NOMO-1 (cell line): ENCODE results near the gene PAM16.

Experiments used
- DNase-seq, 2 experiments: peaks; one replicate each; lab custom pipeline; 2025; ENCODE audit not compliant: unreplicated experiment in 2 of 2; lab: John Stamatoyannopoulos, UW

PAM16 gene

DNA sequence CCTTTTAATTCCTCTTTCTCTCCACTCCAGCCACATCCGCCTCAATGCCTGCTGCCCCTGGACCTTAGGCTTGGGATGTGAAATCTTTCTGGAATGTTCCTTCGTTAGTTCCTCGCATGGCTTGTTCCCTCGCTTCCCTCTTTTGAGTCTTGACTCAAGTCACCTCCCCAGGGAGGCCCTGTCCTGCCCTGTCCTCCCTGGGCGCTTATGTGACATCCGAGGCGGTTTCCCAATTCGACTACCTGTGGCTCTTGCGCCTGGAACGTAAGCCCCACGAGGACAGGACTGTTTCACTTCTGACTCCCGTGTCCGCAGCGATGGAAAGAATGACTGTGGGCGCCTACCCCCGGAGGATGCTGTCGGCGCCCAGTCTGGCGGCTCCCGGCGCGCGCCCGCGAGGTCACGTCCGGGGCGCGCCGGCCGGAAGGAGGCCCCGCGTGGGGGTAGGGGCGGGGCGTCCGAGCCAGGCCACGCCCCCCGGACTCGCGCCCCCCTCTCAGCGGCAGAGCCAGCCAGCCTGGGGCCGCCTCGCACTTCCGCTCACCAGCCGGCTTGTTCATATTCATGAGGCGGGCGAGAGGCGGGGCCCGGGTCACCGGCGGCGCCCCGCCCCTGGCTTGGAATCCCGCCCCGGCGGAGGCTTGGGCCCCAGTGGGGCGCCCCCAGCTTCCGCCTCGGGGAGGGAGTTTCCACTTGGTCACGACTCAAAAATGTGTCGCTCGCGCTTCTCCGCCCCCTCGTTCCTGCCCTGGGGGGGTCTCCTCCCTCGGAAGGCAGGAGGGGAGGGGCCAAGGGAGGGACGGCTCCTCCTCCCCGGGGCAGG lies 43.7 kb downstream of the PAM16 start:
- peak; percentile 95 to 97 for DNase-seq

DNA sequence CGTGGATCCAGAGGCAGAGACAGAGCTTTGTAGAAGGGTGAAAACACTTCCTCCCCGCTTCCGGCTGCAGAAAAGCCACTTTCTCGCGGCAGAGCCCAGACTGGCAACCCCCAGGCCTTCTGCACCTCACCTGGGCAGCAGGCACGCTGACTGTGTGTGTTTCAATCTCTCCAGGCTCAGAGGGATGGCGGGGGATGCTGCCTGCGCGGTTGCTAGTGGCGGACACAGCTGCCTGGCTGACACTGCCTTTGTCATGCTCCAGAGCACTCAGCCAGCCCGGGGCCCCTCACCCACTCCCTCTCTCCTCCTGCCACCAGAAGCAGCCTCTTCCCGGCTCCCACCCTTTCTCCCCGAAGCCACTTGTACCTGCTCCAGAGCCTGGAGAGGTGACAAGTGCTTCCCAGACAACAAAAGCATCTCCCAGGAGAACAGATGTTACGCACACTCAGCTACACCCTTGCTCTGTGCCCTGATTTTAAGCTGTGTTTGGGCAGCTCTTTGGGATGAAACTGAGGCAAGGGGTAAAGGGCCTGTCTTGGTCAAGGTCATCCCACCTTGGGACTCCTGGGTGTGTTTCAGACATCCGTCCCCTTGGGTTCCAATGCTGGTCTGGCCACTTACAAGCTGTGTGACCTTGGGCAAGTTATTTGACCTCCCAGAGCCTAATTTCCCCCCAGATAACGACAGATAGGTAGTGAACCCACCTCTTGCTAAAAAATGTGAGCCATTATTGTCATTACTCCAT lies 44.5 kb downstream of the PAM16 start:
- DNase-seq, result no peak

GRCh38 chr16:4303973-4304372 lies 47.1 kb downstream of the PAM16 start:
- no peak for DNase-seq

DNA sequence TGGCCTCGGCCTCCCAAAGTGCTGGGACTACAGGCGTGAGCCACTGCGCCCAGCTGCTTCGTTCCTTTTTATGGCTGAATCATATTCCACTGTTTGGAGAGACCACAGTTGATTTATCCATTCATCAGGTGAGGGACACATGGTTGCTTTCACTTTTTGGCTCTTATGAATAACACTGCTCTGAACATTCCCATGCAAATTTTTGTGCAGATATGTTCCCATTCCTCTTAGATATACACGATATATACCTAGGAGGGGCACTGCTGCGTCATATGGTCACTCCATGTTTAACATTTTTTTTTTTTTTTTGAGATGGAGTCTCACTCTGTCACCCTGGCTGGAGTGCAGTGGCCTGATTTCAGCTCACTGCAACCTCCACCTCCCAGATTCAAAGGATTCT lies 49.2 kb downstream of the PAM16 start:
- no peak for DNase-seq

DNA sequence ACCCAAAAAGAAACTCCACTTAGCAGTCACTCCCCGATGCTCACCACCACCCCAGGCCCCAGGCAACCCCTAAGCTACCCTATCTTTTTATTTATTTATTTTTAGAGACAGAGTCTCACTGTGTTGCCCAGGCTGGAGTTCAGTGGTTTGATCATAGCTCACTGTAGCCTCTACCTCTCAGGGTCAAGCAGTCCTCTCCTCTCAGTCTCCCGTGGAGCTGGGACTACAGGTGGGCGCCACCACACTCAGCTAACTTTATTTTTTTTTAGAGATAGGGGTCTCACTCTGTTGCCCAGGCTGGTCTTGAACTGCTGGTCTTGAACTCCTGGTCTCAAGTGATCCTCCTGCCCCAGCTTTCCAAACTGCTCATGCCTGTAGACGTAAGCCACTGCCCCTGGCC lies 49.9 kb downstream of the PAM16 start:
- no peak for DNase-seq

DNA sequence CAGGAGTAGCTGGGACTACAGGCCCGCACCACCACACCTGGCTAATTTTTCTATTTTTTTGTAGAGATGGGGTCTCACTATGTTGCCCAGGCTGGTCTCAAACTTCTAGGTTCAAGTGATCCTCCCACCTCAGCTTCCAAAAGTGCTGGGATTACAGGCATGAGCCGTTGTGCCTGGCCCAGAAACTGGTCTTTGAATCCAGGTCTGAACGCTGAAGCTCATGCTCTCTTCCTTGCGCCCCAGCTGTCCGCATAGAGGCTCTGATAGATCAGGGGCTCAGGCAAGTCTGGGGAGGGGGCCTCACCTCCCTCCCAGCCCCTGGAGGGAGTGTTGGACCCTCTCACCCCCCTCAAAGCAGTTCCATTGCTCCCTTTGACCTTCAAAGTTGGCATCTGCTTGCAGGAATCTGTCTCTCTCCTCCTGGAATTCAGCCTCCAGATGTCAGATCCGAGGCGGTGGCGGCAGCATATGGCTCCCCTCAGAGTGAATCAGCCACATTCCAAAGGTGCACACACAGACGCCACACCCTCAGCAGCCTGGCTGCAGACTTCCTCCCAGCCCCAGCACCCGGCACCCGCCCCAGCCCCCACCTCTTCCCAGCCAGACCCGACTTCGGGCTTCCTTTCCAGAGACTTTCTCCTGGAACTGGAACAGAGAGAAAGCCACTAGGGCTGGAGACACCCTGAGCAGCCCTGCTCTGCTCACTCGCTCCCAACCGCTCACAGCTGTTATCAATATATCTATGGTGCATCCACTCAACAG lies 52.2 kb downstream of the PAM16 start:
- DNase-seq, result no peak

- DNase-seq, result no peak
These were observed 53.6 kb downstream of the PAM16 start for GRCh38 chr16:4297480-4297879.

GRCh38 chr16:4295581-4295980 lies 55.5 kb downstream of the PAM16 start:
- DNase-seq, result no peak

GRCh38 chr16:4293822-4294457 lies 57.2 kb downstream of the PAM16 start:
- DNase-seq, result no peak

- DNase-seq, result no peak
These were observed 57.9 kb downstream of the PAM16 start for GRCh38 chr16:4293181-4293716.

GRCh38 chr16:4291699-4292098 lies 59.4 kb downstream of the PAM16 start:
- DNase-seq, result no peak
